NT2/D1 (cell line): ENCODE data around the gene ACP2.

Source experiments
- SUZ12 ChIP-seq: IDR thresholded peaks from 2 replicates; pipeline ENCODE4 v1.6.1; 2011; ENCODE audit not compliant: insufficient read length, insufficient read depth; ENCODE audit errors: extremely low read depth
- YY1 ChIP-seq: IDR thresholded peaks from 2 replicates; pipeline ENCODE4 v1.6.1; 2011; ENCODE audit not compliant: insufficient read length, insufficient read depth
- ZNF274 ChIP-seq: IDR thresholded peaks from 2 replicates; pipeline ENCODE4 v1.6.1; 2011; ENCODE audit warnings: mild to moderate bottlenecking, low read depth, low read length

GRCh38 chr11:47233989-47234668 is 14.5 kb downstream of the ACP2 start:
- TF ChIP-seq ZNF274, result no peak
- TF ChIP-seq YY1, result no peak
- no peak for TF ChIP-seq SUZ12
